ENCODE results near the gene EGF. TPM values are rescaled to one million over a fixed set of nuclear protein-coding genes. Genes with fewer than 3 reads are reported as not detected.

Gene EGF
- 0.14 and 0.19 TPM in 2 replicates for polyA plus RNA-seq (2013)

GRCh38 chr4:109912706-109913595 is at the start of gene EGF:
EGF (plus strand) TSS chr4:109912883; CDS start chr4:109913336, 453 bp downstream.
- Histone ChIP-seq H3K9me3 (ENCODE audit: insufficient read depth, low read depth, low read length) (no peaks in the 10 kb centered on the region), H3K23ac (ENCODE audit: low read length) (no peak within 1 kb of the TSS), H3K4me2 (ENCODE audit: low read length) (no peak within 1 kb of the TSS), H3K27ac (ENCODE audit: low read depth, low read length) (no peak within 1 kb of the TSS), H4K91ac (ENCODE audit: low read depth, low read length) (no peak within 1 kb of the TSS), H2AFZ (ENCODE audit: insufficient read depth, low read length, poor library complexity) (no peak within 1 kb of the TSS), H3K36me3 (ENCODE audit: control insufficient read depth in 1 of 2, insufficient read depth in 2 of 2, low read length in 2 of 2) (no peaks in the 10 kb centered on the region), H3K4me3 (ENCODE audit: low read depth, low read length) (no peak within 1 kb of the TSS), H3K4ac (ENCODE audit: low read depth, low read length) (no peak within 1 kb of the TSS), H3K18ac (ENCODE audit: low read length) (no peak within 1 kb of the TSS), H3K9ac (ENCODE audit: low read length) (no peak within 1 kb of the TSS), H2AK5ac (ENCODE audit: low read length) (no peak within 1 kb of the TSS), H4K12ac (ENCODE audit: low read depth, low read length) (no peak within 1 kb of the TSS), H3K79me2 (ENCODE audit: control insufficient read depth, insufficient read depth, low read length, poor library complexity) (no peaks in the 10 kb centered on the region), H2BK12ac (ENCODE audit: low read length) (no peak within 1 kb of the TSS), H2BK5ac (ENCODE audit: low read depth, low read length, poor library complexity) (no peak within 1 kb of the TSS), H4K8ac (ENCODE audit: low read depth, low read length) (no peak within 1 kb of the TSS), H3K14ac (ENCODE audit: low read length) (no peak within 1 kb of the TSS), H3K79me1 (ENCODE audit: low read length) (peaks cover 2% of the 10 kb centered on the region), H3K27me3 (ENCODE audit: insufficient read depth, low read length) (no peaks in the 10 kb centered on the region), H3K4me1 (ENCODE audit: control insufficient read depth in 1 of 2, insufficient read depth in 2 of 2, low read length in 2 of 2) (peaks cover 3 to 7% of the 10 kb centered on the region in 2 experiments), H2BK120ac (ENCODE audit: insufficient read depth, low read length, poor library complexity) (no peak within 1 kb of the TSS)
- no CpG with 5 or more reads among the region's 9 CpGs for WGBS (ENCODE audit: extremely low coverage, insufficient coverage, insufficient read length)
- DNase-seq = no peak

DNA sequence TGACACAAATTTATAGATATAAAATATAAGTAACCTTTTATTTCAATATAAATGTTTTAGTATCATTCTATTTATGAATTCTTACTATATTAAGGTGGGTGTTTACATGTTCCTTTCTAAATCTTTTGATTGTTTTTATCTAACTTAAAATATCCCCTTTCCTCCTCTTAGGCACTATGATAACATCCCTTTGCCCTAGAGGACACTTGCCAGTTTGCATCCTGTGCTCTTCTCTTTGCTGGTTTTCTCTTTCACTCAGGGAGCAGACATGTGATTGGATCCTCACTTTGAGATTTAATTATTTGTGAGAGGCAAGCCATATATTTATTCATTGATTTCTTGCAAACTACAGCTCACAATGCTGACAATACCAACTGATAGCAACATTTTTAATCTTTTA is 48.5 kb upstream of the EGF start:
- no peaks in the 10 kb centered on the region for H3K79me1 ChIP-seq (ENCODE audit: low read length)
- DNase-seq = no peak
- no peaks in the 10 kb centered on the region for H3K36me3 ChIP-seq (ENCODE audit: control insufficient read depth in 1 of 2, insufficient read depth in 2 of 2, low read length in 2 of 2)
- H3K27ac ChIP-seq (ENCODE audit: low read depth, low read length) = no peak overlapping the region
- H2BK5ac ChIP-seq (ENCODE audit: low read depth, low read length, poor library complexity) = no peak overlapping the region
- H3K9me3 ChIP-seq (ENCODE audit: insufficient read depth, low read depth, low read length) = no peaks in the 10 kb centered on the region
- no peaks in the 10 kb centered on the region for H3K27me3 ChIP-seq (ENCODE audit: insufficient read depth, low read length)
- H3K4me2 ChIP-seq (ENCODE audit: low read length) = no peak overlapping the region
- H4K8ac ChIP-seq (ENCODE audit: low read depth, low read length) = no peak overlapping the region
- no peak overlapping the region for H3K9ac ChIP-seq (ENCODE audit: low read length)
- no peak overlapping the region for H3K4ac ChIP-seq (ENCODE audit: low read depth, low read length)
- no peak overlapping the region for H2BK12ac ChIP-seq (ENCODE audit: low read length)
- H3K23ac ChIP-seq (ENCODE audit: low read length) = no peak overlapping the region
- no peak overlapping the region for H4K12ac ChIP-seq (ENCODE audit: low read depth, low read length)
- no peak overlapping the region for H3K18ac ChIP-seq (ENCODE audit: low read length)
- no peak overlapping the region for H3K4me3 ChIP-seq (ENCODE audit: low read depth, low read length)
- H2AK5ac ChIP-seq (ENCODE audit: low read length) = no peak overlapping the region
- H2BK120ac ChIP-seq (ENCODE audit: insufficient read depth, low read length, poor library complexity) = no peak overlapping the region
- no peak overlapping the region for H2AFZ ChIP-seq (ENCODE audit: insufficient read depth, low read length, poor library complexity)
- no peak overlapping the region for H3K14ac ChIP-seq (ENCODE audit: low read length)
- H4K91ac ChIP-seq (ENCODE audit: low read depth, low read length) = no peak overlapping the region
- no peaks in the 10 kb centered on the region for H3K79me2 ChIP-seq (ENCODE audit: control insufficient read depth, insufficient read depth, low read length, poor library complexity)
- peaks cover 0 to 1% of the 10 kb centered on the region in 2 experiments for H3K4me1 ChIP-seq (ENCODE audit: control insufficient read depth in 1 of 2, insufficient read depth in 2 of 2, low read length in 2 of 2)

- Histone ChIP-seq H3K36me3 (ENCODE audit: control insufficient read depth in 1 of 2, insufficient read depth in 2 of 2, low read length in 2 of 2) (no peaks in the 10 kb centered on the region), H3K4me1 (ENCODE audit: control insufficient read depth in 1 of 2, insufficient read depth in 2 of 2, low read length in 2 of 2) (peaks cover 0 to 1% of the 10 kb centered on the region in 2 experiments), H3K14ac (ENCODE audit: low read length) (no peak overlapping the region), H3K9ac (ENCODE audit: low read length) (no peak overlapping the region), H2BK120ac (ENCODE audit: insufficient read depth, low read length, poor library complexity) (no peak overlapping the region), H4K12ac (ENCODE audit: low read depth, low read length) (no peak overlapping the region), H3K27ac (ENCODE audit: low read depth, low read length) (no peak overlapping the region), H2AFZ (ENCODE audit: insufficient read depth, low read length, poor library complexity) (no peak overlapping the region), H4K91ac (ENCODE audit: low read depth, low read length) (no peak overlapping the region), H3K79me2 (ENCODE audit: control insufficient read depth, insufficient read depth, low read length, poor library complexity) (no peaks in the 10 kb centered on the region), H2BK12ac (ENCODE audit: low read length) (no peak overlapping the region), H3K23ac (ENCODE audit: low read length) (no peak overlapping the region), H4K8ac (ENCODE audit: low read depth, low read length) (no peak overlapping the region), H3K79me1 (ENCODE audit: low read length) (no peaks in the 10 kb centered on the region), H2AK5ac (ENCODE audit: low read length) (no peak overlapping the region), H3K4me2 (ENCODE audit: low read length) (no peak overlapping the region), H3K4ac (ENCODE audit: low read depth, low read length) (no peak overlapping the region), H3K4me3 (ENCODE audit: low read depth, low read length) (no peak overlapping the region), H3K27me3 (ENCODE audit: insufficient read depth, low read length) (no peaks in the 10 kb centered on the region), H3K9me3 (ENCODE audit: insufficient read depth, low read depth, low read length) (no peaks in the 10 kb centered on the region), H3K18ac (ENCODE audit: low read length) (no peak overlapping the region), H2BK5ac (ENCODE audit: low read depth, low read length, poor library complexity) (no peak overlapping the region)
- WGBS (ENCODE audit: extremely low coverage, insufficient coverage, insufficient read length) = no CpG with 5 or more reads among the region's 5 CpGs
- DNase-seq = no peak
Measured at GRCh38 chr4:109870061-109870460, 42.6 kb upstream of the EGF start.

GRCh38 chr4:109872065-109872464 is 40.6 kb upstream of the EGF start:
- no peak overlapping the region for H2BK120ac ChIP-seq (ENCODE audit: insufficient read depth, low read length, poor library complexity)
- H3K27ac ChIP-seq (ENCODE audit: low read depth, low read length) = no peak overlapping the region
- H3K4me2 ChIP-seq (ENCODE audit: low read length) = no peak overlapping the region
- no peaks in the 10 kb centered on the region for H3K36me3 ChIP-seq (ENCODE audit: control insufficient read depth in 1 of 2, insufficient read depth in 2 of 2, low read length in 2 of 2)
- H2BK5ac ChIP-seq (ENCODE audit: low read depth, low read length, poor library complexity) = no peak overlapping the region
- H3K79me1 ChIP-seq (ENCODE audit: low read length) = no peaks in the 10 kb centered on the region
- no peak overlapping the region for H3K18ac ChIP-seq (ENCODE audit: low read length)
- no peak overlapping the region for H3K4me3 ChIP-seq (ENCODE audit: low read depth, low read length)
- H2AFZ ChIP-seq (ENCODE audit: insufficient read depth, low read length, poor library complexity) = no peak overlapping the region
- no peak overlapping the region for H4K12ac ChIP-seq (ENCODE audit: low read depth, low read length)
- H2AK5ac ChIP-seq (ENCODE audit: low read length) = no peak overlapping the region
- no peak overlapping the region for H3K9ac ChIP-seq (ENCODE audit: low read length)
- no peak overlapping the region for H3K23ac ChIP-seq (ENCODE audit: low read length)
- H2BK12ac ChIP-seq (ENCODE audit: low read length) = no peak overlapping the region
- no peak overlapping the region for H3K14ac ChIP-seq (ENCODE audit: low read length)
- H3K4me1 ChIP-seq (ENCODE audit: control insufficient read depth in 1 of 2, insufficient read depth in 2 of 2, low read length in 2 of 2) = peaks cover 0 to 1% of the 10 kb centered on the region in 2 experiments
- peaks cover 4% of the 10 kb centered on the region for H3K9me3 ChIP-seq (ENCODE audit: insufficient read depth, low read depth, low read length)
- no peak overlapping the region for H4K91ac ChIP-seq (ENCODE audit: low read depth, low read length)
- H3K79me2 ChIP-seq (ENCODE audit: control insufficient read depth, insufficient read depth, low read length, poor library complexity) = no peaks in the 10 kb centered on the region
- H3K4ac ChIP-seq (ENCODE audit: low read depth, low read length) = no peak overlapping the region
- no CpG with 5 or more reads among the region's 2 CpGs for WGBS (ENCODE audit: extremely low coverage, insufficient coverage, insufficient read length)
- no peak overlapping the region for H4K8ac ChIP-seq (ENCODE audit: low read depth, low read length)
- H3K27me3 ChIP-seq (ENCODE audit: insufficient read depth, low read length) = no peaks in the 10 kb centered on the region
- no peak for DNase-seq

All from trophoblast cell (in vitro differentiated cells and primary cell).